Glutamatergic neuron (in vitro differentiated cells): ENCODE results near the gene SLC26A9. TPM values are rescaled to one million over a fixed set of nuclear protein-coding genes. Genes with fewer than 3 reads are reported as not detected.

Experiments
- DNase-seq: peaks from one replicate; pipeline ENCODE4 v3.0.0; 2022
- H3K27ac Mint-ChIP-seq: one replicate; pipeline ENCODE4 v1.8.0; 2020; ENCODE audit warnings: mild to moderate bottlenecking, mixed read lengths, inconsistent platforms; ENCODE audit not compliant: unreplicated experiment
- H3K27me3 Mint-ChIP-seq: one replicate; pipeline ENCODE4 v1.8.0; 2020; ENCODE audit warnings: mild to moderate bottlenecking, moderate library complexity, mixed read lengths, inconsistent platforms; ENCODE audit not compliant: unreplicated experiment
- H3K36me3 Mint-ChIP-seq: one replicate; pipeline ENCODE4 v1.8.0; 2020; ENCODE audit warnings: mild to moderate bottlenecking, mixed read lengths, inconsistent platforms; ENCODE audit not compliant: unreplicated experiment
- H3K4me1 Mint-ChIP-seq: one replicate; pipeline ENCODE4 v1.8.0; 2020; ENCODE audit warnings: mild to moderate bottlenecking, low read depth, mixed read lengths, inconsistent platforms; ENCODE audit not compliant: unreplicated experiment
- H3K4me3 Mint-ChIP-seq: one replicate; pipeline ENCODE4 v1.8.0; 2020; ENCODE audit warnings: mild to moderate bottlenecking, mixed read lengths, inconsistent platforms; ENCODE audit not compliant: unreplicated experiment
- H3K9me3 Mint-ChIP-seq: one replicate; pipeline ENCODE4 v1.8.0; 2020; ENCODE audit warnings: mild to moderate bottlenecking, moderate library complexity, mixed read lengths, inconsistent platforms; ENCODE audit not compliant: unreplicated experiment
- CTCF ChIP-seq: fragments of 200-600 bp; sonication (generic); IDR thresholded peaks from one replicate; pipeline ENCODE4 v1.5.0; 2021; ENCODE audit not compliant: partially characterized antibody, unreplicated experiment
- total RNA-seq: library from RNA; stranded (reverse); fragmentation: NEBNext Ultra II Directional; extraction: Animal tissue kit (Norgen Biotek cat#: 25700); gene quantifications from one replicate; pipeline ENCODE4 v1.2.1, GENCODE V29; 2021; ENCODE audit not compliant: unreplicated experiment

Gene SLC26A9
- total RNA-seq, 1 donor from 2014 or later: not detected

GRCh38 chr1:205945069-205945468 is 1.8 kb upstream of the SLC26A9 start:
- peaks cover 6% of the 10 kb centered on the region for H3K27me3 Mint-ChIP-seq

GRCh38 chr1:205944525-205944924 is 1.3 kb upstream of the SLC26A9 start:
- Mint-ChIP-seq H3K27me3 (peaks cover 6% of the 10 kb centered on the region), H3K9me3 (peaks cover 1% of the 10 kb centered on the region), H3K36me3 (no peaks in the 10 kb centered on the region), H3K4me1 (peaks cover 2% of the 10 kb centered on the region), H3K27ac (no peak overlapping the region), H3K4me3 (no peak overlapping the region)
- no peak for DNase-seq
- no peak for TF ChIP-seq CTCF

More at GRCh38 chr1:205945069-205945468, 1.8 kb upstream of the SLC26A9 start:
- TF ChIP-seq CTCF: no peak
- Mint-ChIP-seq H3K36me3 (no peaks in the 10 kb centered on the region), H3K9me3 (peaks cover 1% of the 10 kb centered on the region), H3K4me3 (no peak overlapping the region), H3K4me1 (no peaks in the 10 kb centered on the region), H3K27ac (peak overlapping the region; percentile 55)
- DNase-seq: no peak

- no peaks in the 10 kb centered on the region for H3K36me3 Mint-ChIP-seq
- peaks cover 6% of the 10 kb centered on the region for H3K4me1 Mint-ChIP-seq
- no peak overlapping the region for H3K27ac Mint-ChIP-seq
- H3K27me3 Mint-ChIP-seq: peaks cover 6% of the 10 kb centered on the region
- TF ChIP-seq CTCF: no peak
- no peak for DNase-seq
- no peak overlapping the region for H3K4me3 Mint-ChIP-seq
- no peaks in the 10 kb centered on the region for H3K9me3 Mint-ChIP-seq
These were observed 561 bp downstream of the SLC26A9 start for GRCh38 chr1:205942631-205943159.

- Mint-ChIP-seq H3K9me3 (no peaks in the 10 kb centered on the region), H3K27ac (no peak overlapping the region), H3K27me3 (peaks cover 3% of the 10 kb centered on the region), H3K4me3 (no peak overlapping the region), H3K36me3 (no peaks in the 10 kb centered on the region), H3K4me1 (peaks cover 6% of the 10 kb centered on the region)
- no peak for DNase-seq
- TF ChIP-seq CTCF: no peak
These were observed 2.5 kb downstream of the SLC26A9 start for GRCh38 chr1:205940710-205941109.

GRCh38 chr1:205939690-205940330 is 3.4 kb downstream of the SLC26A9 start:
- H3K9me3 Mint-ChIP-seq: no peaks in the 10 kb centered on the region
- H3K27me3 Mint-ChIP-seq: peaks cover 3% of the 10 kb centered on the region
- H3K4me1 Mint-ChIP-seq: peaks cover 6% of the 10 kb centered on the region
- no peaks in the 10 kb centered on the region for H3K36me3 Mint-ChIP-seq
- H3K4me3 Mint-ChIP-seq: no peak overlapping the region
- TF ChIP-seq CTCF: peak; percentile 57
- DNase-seq: peak; percentile 66
- H3K27ac Mint-ChIP-seq: no peak overlapping the region
